ENCODE results near the gene GTF3C5.
"Not testable (repeated sequence)": the region's sequence is repeated elsewhere in the genome, so short reads cannot be mapped to it uniquely, and the experiment has no call there.

DNA sequence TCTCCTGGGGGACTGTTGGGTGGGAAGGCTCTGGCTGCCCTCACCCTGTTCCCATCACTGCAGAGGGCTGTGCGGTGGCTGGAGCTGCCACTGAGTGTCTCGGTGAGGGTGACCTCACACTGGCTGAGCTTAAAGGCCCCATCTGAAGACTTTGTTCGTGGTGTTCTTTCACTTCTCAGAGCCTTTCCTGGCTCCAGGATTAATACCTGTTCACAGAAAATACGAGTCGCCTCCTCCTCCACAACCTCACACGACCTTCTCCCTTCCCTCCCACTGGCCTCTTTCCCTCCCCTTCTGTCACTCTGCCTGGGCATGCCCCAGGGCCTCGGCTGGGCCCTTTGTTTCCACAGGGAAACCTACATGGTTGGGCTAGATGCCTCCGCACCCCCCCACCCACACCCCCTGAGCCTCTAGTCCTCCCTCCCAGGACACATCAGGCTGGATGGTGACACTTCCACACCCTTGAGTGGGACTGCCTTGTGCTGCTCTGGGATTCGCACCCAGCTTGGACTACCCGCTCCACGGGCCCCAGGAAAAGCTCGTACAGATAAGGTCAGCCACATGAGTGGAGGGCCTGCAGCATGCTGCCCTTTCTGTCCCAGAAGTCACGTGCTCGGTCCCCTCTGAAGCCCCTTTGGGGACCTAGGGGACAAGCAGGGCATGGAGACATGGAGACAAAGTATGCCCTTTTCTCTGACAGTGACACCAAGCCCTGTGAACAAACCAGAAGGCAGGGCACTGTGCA lies 30.4 kb downstream of the GTF3C5 start:
- TF ChIP-seq, protein P1, sequence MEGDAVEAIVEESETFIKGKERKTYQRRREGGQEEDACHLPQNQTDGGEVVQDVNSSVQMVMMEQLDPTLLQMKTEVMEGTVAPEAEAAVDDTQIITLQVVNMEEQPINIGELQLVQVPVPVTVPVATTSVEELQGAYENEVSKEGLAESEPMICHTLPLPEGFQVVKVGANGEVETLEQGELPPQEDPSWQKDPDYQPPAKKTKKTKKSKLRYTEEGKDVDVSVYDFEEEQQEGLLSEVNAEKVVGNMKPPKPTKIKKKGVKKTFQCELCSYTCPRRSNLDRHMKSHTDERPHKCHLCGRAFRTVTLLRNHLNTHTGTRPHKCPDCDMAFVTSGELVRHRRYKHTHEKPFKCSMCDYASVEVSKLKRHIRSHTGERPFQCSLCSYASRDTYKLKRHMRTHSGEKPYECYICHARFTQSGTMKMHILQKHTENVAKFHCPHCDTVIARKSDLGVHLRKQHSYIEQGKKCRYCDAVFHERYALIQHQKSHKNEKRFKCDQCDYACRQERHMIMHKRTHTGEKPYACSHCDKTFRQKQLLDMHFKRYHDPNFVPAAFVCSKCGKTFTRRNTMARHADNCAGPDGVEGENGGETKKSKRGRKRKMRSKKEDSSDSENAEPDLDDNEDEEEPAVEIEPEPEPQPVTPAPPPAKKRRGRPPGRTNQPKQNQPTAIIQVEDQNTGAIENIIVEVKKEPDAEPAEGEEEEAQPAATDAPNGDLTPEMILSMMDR (IDR thresholded peaks at IDR 0.05): not testable (repeated sequence)
- not testable (repeated sequence) for TF ChIP-seq POLR2A (IDR thresholded peaks at IDR 0.05)
